GM18499 (cell line): ENCODE data around the gene CD47.

Experiments
- ATAC-seq: cut with Tn5 transposase; IDR thresholded peaks from one replicate; pipeline ENCODE4 v1.9.1; 2021; ENCODE audit warnings: moderate number of reproducible peaks; ENCODE audit not compliant: insufficient read depth, unreplicated experiment

The CD47 gene

GRCh38 chr3:107994181-107994580 lies 96.7 kb downstream of the CD47 start:
- no peak for ATAC-seq

- ATAC-seq: no peak
These were observed 97.1 kb downstream of the CD47 start for GRCh38 chr3:107993771-107994170.
